Parathyroid adenoma (tissue), 2 donors: Measurements from ENCODE around the gene CHST11.

Experiments
- H2AFZ ChIP-seq: fragments of 300-600 bp; sonication (generic); one replicate; pipeline ENCODE4 v1.7.0; 2017; ENCODE audit warnings: antibody characterized with exemption, mild to moderate bottlenecking
- H3K27ac ChIP-seq: fragments of 300-600 bp; sonication (generic); one replicate; pipeline ENCODE4 v1.7.0; 2017
- H3K27me3 ChIP-seq: fragments of 300-600 bp; sonication (generic); one replicate; pipeline ENCODE4 v1.7.0; 2017; ENCODE audit warnings: low read length; ENCODE audit not compliant: control insufficient read depth, insufficient read depth
- H3K36me3 ChIP-seq: fragments of 300-600 bp; sonication (generic); one replicate; pipeline ENCODE4 v1.7.0; 2017; ENCODE audit warnings: low read length; ENCODE audit not compliant: control insufficient read depth, insufficient read depth
- H3K4me1 ChIP-seq: fragments of 300-600 bp; sonication (generic); one replicate; pipeline ENCODE4 v1.7.0; 2017; ENCODE audit warnings: control low read depth
- H3K4me2 ChIP-seq: fragments of 300-600 bp; sonication (generic); one replicate; pipeline ENCODE4 v1.7.0; 2017; ENCODE audit warnings: low read length
- H3K4me3 ChIP-seq: fragments of 300-600 bp; sonication (generic); one replicate; pipeline ENCODE4 v1.7.0; 2017; ENCODE audit warnings: low read depth, low read length
- H3K79me2 ChIP-seq: fragments of 300-600 bp; sonication (generic); one replicate; pipeline ENCODE4 v1.7.0; 2017; ENCODE audit warnings: control low read depth
- H3K9ac ChIP-seq: fragments of 300-600 bp; sonication (generic); one replicate; pipeline ENCODE4 v1.7.0; 2017; ENCODE audit warnings: mild to moderate bottlenecking
- H3K9me3 ChIP-seq: fragments of 300-600 bp; sonication (generic); one replicate; pipeline ENCODE4 v1.7.0; 2017; ENCODE audit warnings: low read length; ENCODE audit not compliant: control insufficient read depth
- CTCF ChIP-seq: fragments of 300-600 bp; sonication (generic); IDR thresholded peaks from one replicate; pipeline ENCODE4 v1.7.0; 2017; ENCODE audit warnings: antibody characterized with exemption, mild to moderate bottlenecking
- donor health status: primary hyperparathyroidism.

The CHST11 gene

GRCh38 chr12:104424955-104425354, 31.8 kb upstream of the CHST11 start:
- H3K27ac ChIP-seq, result no peak overlapping the region
- H3K9me3 ChIP-seq, result no peaks in the 10 kb centered on the region
- H2AFZ ChIP-seq, result no peak overlapping the region
- no peak overlapping the region for H3K4me3 ChIP-seq
- H3K27me3 ChIP-seq, result no peaks in the 10 kb centered on the region
- H3K9ac ChIP-seq, result no peak overlapping the region
- no peak overlapping the region for H3K4me2 ChIP-seq
- H3K79me2 ChIP-seq, result no peaks in the 10 kb centered on the region
- no peak for TF ChIP-seq CTCF
- no peaks in the 10 kb centered on the region for H3K36me3 ChIP-seq
- H3K4me1 ChIP-seq, result no peaks in the 10 kb centered on the region

- Histone ChIP-seq H3K36me3 (no peaks in the 10 kb centered on the region), H3K9ac (no peak overlapping the region), H3K27me3 (no peaks in the 10 kb centered on the region), H3K79me2 (no peaks in the 10 kb centered on the region), H3K4me3 (no peak overlapping the region), H3K4me1 (no peaks in the 10 kb centered on the region), H3K27ac (no peak overlapping the region), H2AFZ (no peak overlapping the region), H3K4me2 (no peak overlapping the region), H3K9me3 (no peaks in the 10 kb centered on the region)
- TF ChIP-seq CTCF, result no peak
Measured at GRCh38 chr12:104425614-104426013, 31.1 kb upstream of the CHST11 start.

- no peaks in the 10 kb centered on the region for H3K36me3 ChIP-seq
- no peak for TF ChIP-seq CTCF
- no peaks in the 10 kb centered on the region for H3K27me3 ChIP-seq
- H2AFZ ChIP-seq, result no peak overlapping the region
- no peak overlapping the region for H3K27ac ChIP-seq
- H3K4me3 ChIP-seq, result no peak overlapping the region
- H3K9ac ChIP-seq, result no peak overlapping the region
- H3K4me1 ChIP-seq, result no peaks in the 10 kb centered on the region
- H3K9me3 ChIP-seq, result no peaks in the 10 kb centered on the region
- H3K79me2 ChIP-seq, result no peaks in the 10 kb centered on the region
- no peak overlapping the region for H3K4me2 ChIP-seq
Measured at GRCh38 chr12:104426926-104427546, 29.7 kb upstream of the CHST11 start.

GRCh38 chr12:104427547-104427938, 29.2 kb upstream of the CHST11 start:
- Histone ChIP-seq H3K79me2 (no peaks in the 10 kb centered on the region), H3K4me1 (no peaks in the 10 kb centered on the region), H3K9me3 (no peaks in the 10 kb centered on the region), H3K36me3 (no peaks in the 10 kb centered on the region), H3K9ac (no peak overlapping the region), H2AFZ (no peak overlapping the region), H3K4me2 (no peak overlapping the region), H3K27ac (no peak overlapping the region), H3K4me3 (no peak overlapping the region), H3K27me3 (no peaks in the 10 kb centered on the region)
- no peak for TF ChIP-seq CTCF

GRCh38 chr12:104433061-104433460, 23.7 kb upstream of the CHST11 start:
- no peak overlapping the region for H2AFZ ChIP-seq
- TF ChIP-seq CTCF, result no peak
- H3K36me3 ChIP-seq, result no peaks in the 10 kb centered on the region
- no peak overlapping the region for H3K9ac ChIP-seq
- H3K4me2 ChIP-seq, result no peak overlapping the region
- H3K4me1 ChIP-seq, result no peaks in the 10 kb centered on the region
- H3K9me3 ChIP-seq, result no peaks in the 10 kb centered on the region
- H3K4me3 ChIP-seq, result no peak overlapping the region
- no peaks in the 10 kb centered on the region for H3K27me3 ChIP-seq
- no peak overlapping the region for H3K27ac ChIP-seq
- no peaks in the 10 kb centered on the region for H3K79me2 ChIP-seq
